Type B pancreatic cell (in vitro differentiated cells): Measurements from ENCODE around the gene ANKRD65. TPM values are rescaled to one million over a fixed set of nuclear protein-coding genes. Genes with fewer than 3 reads are reported as not detected.

Experiments used
- DNase-seq: peaks from one replicate; pipeline ENCODE4 v3.0.0; 2021; ENCODE audit warnings: mixed read lengths; ENCODE audit not compliant: unreplicated experiment; ENCODE audit errors: extremely low spot score
- H3K27ac Mint-ChIP-seq: 2 replicates; pipeline ENCODE4 v1.8.0; 2021; ENCODE audit warnings: mild to moderate bottlenecking, mixed read lengths
- H3K27me3 Mint-ChIP-seq: 2 replicates; pipeline ENCODE4 v1.8.0; 2021; ENCODE audit warnings: mixed read lengths
- H3K36me3 Mint-ChIP-seq: 2 replicates; pipeline ENCODE4 v1.8.0; 2021; ENCODE audit warnings: mixed read lengths
- H3K4me1 Mint-ChIP-seq: one replicate; pipeline ENCODE4 v1.8.0; 2021; ENCODE audit warnings: mixed read lengths; ENCODE audit not compliant: unreplicated experiment
- H3K4me3 Mint-ChIP-seq: 2 replicates; pipeline ENCODE4 v1.8.0; 2021; ENCODE audit warnings: mild to moderate bottlenecking, mixed read lengths
- H3K9me3 Mint-ChIP-seq: 2 replicates; pipeline ENCODE4 v1.8.0; 2021; ENCODE audit warnings: mixed read lengths
- total RNA-seq: library from RNA; stranded (reverse); gene quantifications from 2 replicates; pipeline ENCODE4 v1.2.1, GENCODE V29; 2021; ENCODE audit warnings: low replicate concordance
- TF ChIP-seq, protein P1 (sequence below): fragments of 200-600 bp; sonication (generic); conservative IDR thresholded peaks from 2 replicates; pipeline ENCODE4 v1.5.0; 2021; ENCODE audit warnings: antibody characterized with exemption, mild to moderate bottlenecking

ANKRD65 gene
- total RNA-seq, 1 donor from 2014 or later: 7.6 TPM

DNA sequence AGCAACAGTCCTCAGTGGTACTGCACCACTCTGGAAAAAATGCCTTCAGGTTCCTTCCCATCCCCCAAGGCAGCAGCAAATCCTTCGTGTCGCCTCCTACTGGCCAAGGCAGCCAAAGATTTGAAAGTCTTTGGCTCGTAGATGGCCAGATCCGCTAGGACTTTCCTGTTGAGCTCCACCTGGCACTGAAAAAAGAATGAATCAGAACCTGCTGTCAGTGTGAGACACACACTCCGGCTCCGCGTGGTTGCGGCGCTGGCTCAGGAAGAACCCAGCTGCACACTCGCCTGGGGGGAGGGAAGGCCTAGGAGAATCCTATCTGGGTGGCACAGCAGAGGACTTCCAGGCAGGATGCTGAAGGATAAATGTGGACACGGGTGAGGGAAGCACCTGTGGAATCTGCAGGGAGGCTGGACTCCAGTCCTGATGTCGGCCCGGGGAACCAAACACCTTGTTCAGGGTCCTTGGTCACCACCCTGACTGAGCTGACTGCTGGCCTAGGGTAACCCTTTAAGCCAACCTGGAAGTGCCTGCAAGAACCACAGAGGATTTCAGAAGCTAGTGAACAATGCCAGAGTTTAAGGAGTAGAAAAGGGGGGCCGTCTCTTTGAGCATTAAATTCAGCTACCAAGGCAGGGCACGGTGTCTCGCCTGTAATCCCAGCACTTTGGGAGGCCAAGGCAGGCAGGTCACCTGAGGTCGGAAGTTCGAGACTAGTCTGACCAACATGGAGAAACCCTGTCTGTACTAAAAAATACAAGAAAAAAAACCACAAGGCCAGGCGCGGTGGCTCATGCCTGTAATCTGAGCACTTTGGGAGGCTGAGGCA lies 18.8 kb downstream of the ANKRD65 start:
- peaks cover 16% of the 10 kb centered on the region for H3K4me1 Mint-ChIP-seq
- peaks cover 16% of the 10 kb centered on the region for H3K36me3 Mint-ChIP-seq
- H3K4me3 Mint-ChIP-seq: peak overlapping the region; percentile 77
- TF ChIP-seq, protein P1, sequence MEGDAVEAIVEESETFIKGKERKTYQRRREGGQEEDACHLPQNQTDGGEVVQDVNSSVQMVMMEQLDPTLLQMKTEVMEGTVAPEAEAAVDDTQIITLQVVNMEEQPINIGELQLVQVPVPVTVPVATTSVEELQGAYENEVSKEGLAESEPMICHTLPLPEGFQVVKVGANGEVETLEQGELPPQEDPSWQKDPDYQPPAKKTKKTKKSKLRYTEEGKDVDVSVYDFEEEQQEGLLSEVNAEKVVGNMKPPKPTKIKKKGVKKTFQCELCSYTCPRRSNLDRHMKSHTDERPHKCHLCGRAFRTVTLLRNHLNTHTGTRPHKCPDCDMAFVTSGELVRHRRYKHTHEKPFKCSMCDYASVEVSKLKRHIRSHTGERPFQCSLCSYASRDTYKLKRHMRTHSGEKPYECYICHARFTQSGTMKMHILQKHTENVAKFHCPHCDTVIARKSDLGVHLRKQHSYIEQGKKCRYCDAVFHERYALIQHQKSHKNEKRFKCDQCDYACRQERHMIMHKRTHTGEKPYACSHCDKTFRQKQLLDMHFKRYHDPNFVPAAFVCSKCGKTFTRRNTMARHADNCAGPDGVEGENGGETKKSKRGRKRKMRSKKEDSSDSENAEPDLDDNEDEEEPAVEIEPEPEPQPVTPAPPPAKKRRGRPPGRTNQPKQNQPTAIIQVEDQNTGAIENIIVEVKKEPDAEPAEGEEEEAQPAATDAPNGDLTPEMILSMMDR: peak; percentile 73
- DNase-seq: no peak
- H3K27ac Mint-ChIP-seq: peak overlapping the region; percentile 86
- H3K9me3 Mint-ChIP-seq: no peaks in the 10 kb centered on the region
- H3K27me3 Mint-ChIP-seq: no peaks in the 10 kb centered on the region

DNA sequence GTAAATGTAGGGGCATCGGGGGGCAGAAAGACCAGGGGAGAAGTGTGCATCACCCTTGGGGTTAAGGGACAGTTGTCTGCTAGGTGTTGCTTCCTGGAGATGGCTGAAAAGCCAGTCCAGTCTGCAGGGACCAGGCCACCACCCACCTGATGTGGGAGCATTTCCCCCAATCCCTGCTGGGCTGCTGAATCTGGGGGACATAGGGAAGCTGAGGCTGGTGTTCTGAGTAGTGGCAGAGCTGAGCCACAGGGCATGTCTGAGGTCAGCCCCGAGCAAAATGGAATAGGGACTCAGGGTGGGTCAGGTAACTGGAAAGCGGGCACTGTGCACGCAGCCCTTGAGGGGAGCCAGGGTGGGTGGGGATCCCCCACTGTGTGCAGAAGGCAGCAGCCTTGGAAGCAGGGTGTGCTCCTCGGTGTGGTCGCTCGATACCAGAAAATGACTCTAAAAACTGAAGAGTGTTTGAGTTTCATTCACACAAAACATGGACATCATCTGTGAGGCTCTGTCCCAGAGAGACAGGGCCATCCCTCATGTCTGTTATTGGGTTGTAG lies 19.5 kb downstream of the ANKRD65 start:
- Mint-ChIP-seq H3K27me3 (no peaks in the 10 kb centered on the region), H3K36me3 (peaks cover 16% of the 10 kb centered on the region), H3K9me3 (no peaks in the 10 kb centered on the region), H3K4me1 (peaks cover 16% of the 10 kb centered on the region), H3K4me3 (peak overlapping the region; percentile 77), H3K27ac (peak overlapping the region; percentile 86)
- TF ChIP-seq, protein P1: no peak
- no peak for DNase-seq

DNA sequence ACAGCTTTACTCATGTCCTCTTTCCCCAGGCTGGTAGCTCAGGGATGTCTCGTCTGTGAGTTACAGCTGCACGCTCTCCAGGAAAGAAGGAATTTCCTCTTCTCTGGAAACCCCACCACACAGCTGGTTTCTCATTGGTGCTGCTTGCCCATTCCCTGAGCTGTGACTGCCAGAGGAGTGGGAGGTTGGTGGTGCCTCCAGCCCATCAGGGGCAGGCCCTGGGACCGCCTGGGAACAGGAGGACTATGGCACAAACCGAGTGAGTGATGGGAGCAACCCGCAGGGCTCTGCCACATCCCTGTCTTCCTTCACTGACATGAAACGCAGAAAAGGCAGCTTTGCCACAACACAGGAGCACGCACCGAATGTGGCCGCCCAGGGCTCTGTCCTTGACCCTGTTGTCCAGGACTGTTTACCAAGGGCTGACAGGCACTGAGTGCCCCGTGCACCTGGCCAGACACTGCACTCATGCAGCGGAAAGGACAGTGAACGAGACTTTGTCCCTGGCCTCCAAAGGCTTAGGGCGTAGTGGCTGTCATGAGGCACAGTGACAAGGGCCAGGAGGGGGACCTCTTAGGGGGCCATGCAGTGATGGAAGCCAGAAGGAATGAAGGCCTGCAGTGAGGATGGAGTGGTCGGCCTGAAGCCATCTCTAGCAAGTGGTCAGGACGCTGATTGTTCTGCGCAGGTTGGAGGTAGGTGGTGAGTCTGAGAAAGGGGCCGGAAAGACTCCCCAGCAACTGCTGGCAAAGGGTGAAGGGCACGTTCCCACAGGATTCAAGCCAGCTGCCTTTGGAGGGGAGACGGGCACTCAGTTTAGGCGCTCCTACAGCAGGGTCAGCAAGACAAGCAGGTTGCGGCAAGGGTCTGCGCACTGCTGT lies 20.3 kb downstream of the ANKRD65 start:
- TF ChIP-seq, protein P1: no peak
- H3K36me3 Mint-ChIP-seq: peaks cover 16% of the 10 kb centered on the region
- H3K27ac Mint-ChIP-seq: peak overlapping the region; percentile 72
- no peaks in the 10 kb centered on the region for H3K9me3 Mint-ChIP-seq
- peaks cover 16% of the 10 kb centered on the region for H3K4me1 Mint-ChIP-seq
- no peak for DNase-seq
- no peaks in the 10 kb centered on the region for H3K27me3 Mint-ChIP-seq
- H3K4me3 Mint-ChIP-seq: peak overlapping the region; percentile 89

GRCh38 chr1:1399872-1400575 lies 21.1 kb downstream of the ANKRD65 start:
- Mint-ChIP-seq H3K27ac (peak overlapping the region; percentile 72), H3K9me3 (no peaks in the 10 kb centered on the region), H3K27me3 (no peaks in the 10 kb centered on the region), H3K4me1 (peaks cover 16% of the 10 kb centered on the region), H3K4me3 (peak overlapping the region; percentile 89), H3K36me3 (peaks cover 23% of the 10 kb centered on the region)
- DNase-seq: no peak
- TF ChIP-seq, protein P1: no peak
